ENCODE measurements around the gene PRRX2.

PRRX2 gene

DNA sequence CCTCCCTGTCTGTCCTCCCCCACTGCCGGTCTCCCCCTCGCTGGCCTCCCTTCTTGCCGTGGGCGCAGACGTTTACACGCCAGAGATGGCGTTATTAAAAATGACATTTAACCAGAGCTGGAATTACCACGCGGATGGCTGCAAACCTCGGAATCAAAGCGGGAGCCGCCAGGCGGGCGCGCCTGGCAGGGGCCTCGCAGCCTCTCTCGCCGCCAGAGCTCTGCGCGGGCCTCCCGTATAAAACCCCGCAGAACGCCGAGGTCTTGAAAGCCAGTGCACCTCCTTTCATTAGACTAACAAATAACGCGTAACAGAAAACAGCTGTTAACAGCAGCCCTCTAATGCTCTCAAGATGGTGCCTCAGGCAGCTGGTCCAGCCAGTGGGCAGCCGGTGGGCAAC is 10.2 kb downstream of the PRRX2 start:
- no peak overlapping the region for H3K27ac ChIP-seq
- TF ChIP-seq, protein P1, sequence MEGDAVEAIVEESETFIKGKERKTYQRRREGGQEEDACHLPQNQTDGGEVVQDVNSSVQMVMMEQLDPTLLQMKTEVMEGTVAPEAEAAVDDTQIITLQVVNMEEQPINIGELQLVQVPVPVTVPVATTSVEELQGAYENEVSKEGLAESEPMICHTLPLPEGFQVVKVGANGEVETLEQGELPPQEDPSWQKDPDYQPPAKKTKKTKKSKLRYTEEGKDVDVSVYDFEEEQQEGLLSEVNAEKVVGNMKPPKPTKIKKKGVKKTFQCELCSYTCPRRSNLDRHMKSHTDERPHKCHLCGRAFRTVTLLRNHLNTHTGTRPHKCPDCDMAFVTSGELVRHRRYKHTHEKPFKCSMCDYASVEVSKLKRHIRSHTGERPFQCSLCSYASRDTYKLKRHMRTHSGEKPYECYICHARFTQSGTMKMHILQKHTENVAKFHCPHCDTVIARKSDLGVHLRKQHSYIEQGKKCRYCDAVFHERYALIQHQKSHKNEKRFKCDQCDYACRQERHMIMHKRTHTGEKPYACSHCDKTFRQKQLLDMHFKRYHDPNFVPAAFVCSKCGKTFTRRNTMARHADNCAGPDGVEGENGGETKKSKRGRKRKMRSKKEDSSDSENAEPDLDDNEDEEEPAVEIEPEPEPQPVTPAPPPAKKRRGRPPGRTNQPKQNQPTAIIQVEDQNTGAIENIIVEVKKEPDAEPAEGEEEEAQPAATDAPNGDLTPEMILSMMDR (conservative IDR thresholded peaks at IDR 0.05), result no peak

DNA sequence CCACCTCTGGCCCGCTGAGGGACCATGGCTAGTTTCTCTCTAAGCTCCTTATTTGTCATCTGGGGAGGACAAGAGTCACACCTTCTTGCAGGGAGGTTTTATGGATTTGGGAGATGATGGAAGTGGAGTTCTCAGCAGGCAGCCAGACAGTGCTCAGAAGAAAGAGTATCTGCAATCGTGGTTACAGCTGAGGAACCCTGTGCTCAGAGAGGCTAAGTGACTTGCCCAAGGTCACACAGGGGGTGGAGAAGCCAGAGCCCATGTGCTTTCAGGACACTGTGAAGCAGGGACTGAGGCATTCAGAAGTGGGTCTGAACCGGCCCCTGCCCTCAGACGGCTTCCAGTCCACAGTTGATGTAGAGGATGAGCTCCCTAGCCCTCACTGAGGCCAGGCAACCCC is 10.8 kb downstream of the PRRX2 start:
- TF ChIP-seq, protein P1 (conservative IDR thresholded peaks at IDR 0.05), result no peak
- no peak overlapping the region for H3K27ac ChIP-seq

DNA sequence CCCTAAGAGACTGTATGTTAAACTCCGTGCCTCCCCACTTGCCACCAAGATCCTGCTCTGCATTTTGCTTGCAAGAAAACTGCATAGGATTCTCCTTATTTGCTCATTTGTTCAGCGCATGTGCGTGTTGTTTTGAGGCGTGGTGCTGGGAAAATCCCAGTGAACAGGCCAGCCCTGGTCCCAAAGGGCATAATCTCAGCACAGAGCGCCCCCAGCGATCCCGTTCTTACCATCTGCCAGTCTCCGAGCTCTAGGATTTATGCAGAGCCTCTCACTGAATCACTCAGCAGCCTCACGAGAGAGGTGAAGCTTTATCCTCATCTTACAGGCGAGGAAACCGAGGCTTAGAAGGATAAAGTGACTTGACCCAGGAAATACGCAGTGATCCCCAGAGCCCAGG is 11.5 kb downstream of the PRRX2 start:
- TF ChIP-seq, protein P1 (conservative IDR thresholded peaks at IDR 0.05), result no peak
- H3K27ac ChIP-seq, result no peak overlapping the region

DNA sequence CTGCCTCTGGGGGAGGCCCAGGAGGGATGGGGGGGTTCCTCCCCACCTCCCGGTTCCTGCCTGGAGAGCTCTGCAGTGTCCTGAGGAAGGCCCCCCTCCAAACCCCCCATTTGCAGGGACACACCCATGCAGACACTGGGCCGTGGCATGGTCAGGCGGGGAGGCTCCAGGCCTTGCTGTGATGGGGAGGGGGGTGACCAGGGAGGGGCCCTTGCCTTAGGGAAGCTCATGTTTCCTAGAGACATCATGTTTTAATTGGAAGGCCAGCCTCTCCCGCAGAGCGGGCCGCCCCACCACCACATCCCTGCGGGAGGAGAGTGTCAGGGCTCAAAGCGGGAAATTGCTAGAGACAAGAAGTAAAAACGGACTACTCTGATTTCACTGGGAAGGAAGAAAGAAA is 12.0 kb downstream of the PRRX2 start:
- H3K27ac ChIP-seq, result no peak overlapping the region
- TF ChIP-seq, protein P1 (conservative IDR thresholded peaks at IDR 0.05), result no peak

DNA sequence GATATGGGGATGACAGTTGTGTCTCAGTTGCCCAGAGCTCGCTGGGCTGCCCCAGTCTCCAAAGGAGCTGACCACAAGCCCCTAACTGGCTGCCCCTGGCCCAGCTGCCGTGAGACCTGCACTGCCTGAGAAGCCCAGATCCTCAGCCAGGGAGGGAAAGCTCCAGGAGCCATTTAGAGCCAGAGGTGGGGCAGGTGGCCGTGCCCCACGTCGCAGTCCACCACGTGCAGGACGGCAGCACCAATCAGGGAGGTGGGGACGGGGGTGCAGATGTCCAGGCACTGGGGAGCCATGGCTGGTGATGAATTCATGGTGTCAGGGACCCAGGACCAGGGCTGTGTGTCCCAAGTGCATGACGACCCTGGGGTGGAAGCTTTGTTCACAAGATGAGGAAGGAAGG is 13.4 kb downstream of the PRRX2 start:
- TF ChIP-seq, protein P1 (conservative IDR thresholded peaks at IDR 0.05), result no peak
- H3K27ac ChIP-seq, result no peak overlapping the region

DNA sequence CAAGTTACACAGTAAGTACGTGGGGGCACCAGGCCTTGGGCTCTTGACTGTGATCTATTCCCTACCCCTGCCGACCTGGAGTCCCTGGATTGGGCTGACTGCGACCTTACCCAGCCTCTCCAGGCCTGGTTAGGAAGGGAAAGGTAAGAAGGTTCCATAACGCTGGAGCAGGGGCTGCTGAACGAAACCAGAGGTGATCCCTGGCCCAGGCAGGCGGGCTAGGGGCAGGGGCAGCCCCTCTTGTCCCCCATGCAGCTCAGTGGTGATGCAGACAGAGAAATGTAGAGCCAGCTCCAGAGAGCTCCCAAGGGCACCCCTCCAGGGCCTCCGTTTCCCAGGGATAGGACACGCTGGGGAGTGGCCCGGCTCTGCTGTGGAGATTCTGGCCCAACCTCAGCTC is 14.1 kb downstream of the PRRX2 start:
- TF ChIP-seq, protein P1 (conservative IDR thresholded peaks at IDR 0.05), result no peak
- H3K27ac ChIP-seq, result no peak overlapping the region

DNA sequence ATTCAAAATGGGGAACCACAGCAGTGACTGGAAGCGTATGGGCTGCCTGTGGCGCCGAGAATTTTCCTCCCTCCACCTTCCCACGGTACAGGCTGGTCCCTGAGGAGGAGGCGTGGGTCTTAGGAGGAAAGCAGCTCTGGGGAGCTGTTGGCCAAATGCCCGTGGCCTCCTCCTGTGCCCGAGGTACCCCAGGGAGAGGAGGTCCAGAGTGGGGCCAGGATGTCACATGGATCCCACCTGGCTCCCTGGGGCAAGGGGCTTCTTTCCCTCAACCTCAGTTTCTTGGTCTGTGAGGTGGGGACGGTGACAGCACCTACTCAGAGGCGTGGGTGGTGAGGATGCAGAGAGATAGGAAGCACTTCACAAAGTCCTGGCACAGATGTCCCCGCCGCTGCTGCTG is 16.5 kb downstream of the PRRX2 start:
- H3K27ac ChIP-seq, result no peak overlapping the region
- TF ChIP-seq, protein P1 (conservative IDR thresholded peaks at IDR 0.05), result no peak

DNA sequence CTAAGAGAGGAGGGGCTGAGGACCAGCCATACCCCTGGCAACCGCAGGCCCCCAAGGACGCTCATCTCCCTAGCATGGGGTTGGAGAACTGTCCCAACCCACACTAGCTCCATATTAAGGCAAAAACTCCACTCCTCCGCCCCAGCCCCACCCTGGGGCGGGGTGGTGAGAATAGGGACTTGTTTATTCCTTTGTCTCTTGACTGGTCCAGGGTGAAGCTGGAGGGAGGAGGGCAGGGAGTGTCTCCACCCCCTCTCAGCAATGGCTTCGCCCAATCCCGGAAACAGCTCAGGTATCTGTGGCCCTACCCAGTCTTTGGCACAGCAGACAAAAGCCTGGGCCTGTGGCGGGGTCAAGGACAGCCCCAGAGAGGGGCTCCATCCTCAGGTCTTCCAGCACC is 16.9 kb downstream of the PRRX2 start:
- TF ChIP-seq, protein P1 (conservative IDR thresholded peaks at IDR 0.05), result no peak
- H3K27ac ChIP-seq, result no peak overlapping the region

All from VCaP (cell line).